Tibial nerve (tissue), 4 donors: ENCODE measurements around the gene PLCG2. TPM values are rescaled to one million over a fixed set of nuclear protein-coding genes. Genes with fewer than 3 reads are reported as not detected.
"Not testable (repeated sequence)": the region's sequence is repeated elsewhere in the genome, so short reads cannot be mapped to it uniquely, and the experiment has no call there.

Experiments used
- DNase-seq, 2 donors: peaks; one replicate each; pipeline ENCODE4 v3.0.0-alpha.2; 2019; ENCODE audit warnings: low spot score in 2 of 2
- H3K27ac ChIP-seq, 4 donors: fragments of 200-600 bp; sonication (generic) in 3 of 4; one replicate each; pipeline ENCODE4 v1.5.1; 2017 to 2019; ENCODE audit warnings: mild to moderate bottlenecking in 1 of 4
- H3K27me3 ChIP-seq, 2 donors: fragments of 200-600 bp; sonication (generic) in 1 of 2; one replicate each; pipeline versions ENCODE4 v1.5.1 to v1.6.0; 2017 to 2019
- H3K36me3 ChIP-seq, 3 donors: fragments of 200-600 bp; sonication (generic); one replicate each; pipeline ENCODE4 v1.5.1; 2018 to 2019
- H3K4me1 ChIP-seq, 4 donors: fragments of 200-600 bp; sonication (generic) in 3 of 4; one replicate each; pipeline ENCODE4 v1.5.1; 2017 to 2019
- H3K4me3 ChIP-seq, 4 donors: fragments of 200-600 bp; sonication (generic) in 3 of 4; one replicate each; pipeline ENCODE4 v1.5.1; 2017 to 2019; ENCODE audit warnings: mild to moderate bottlenecking in 1 of 4, moderate library complexity in 1 of 4
- H3K9me3 ChIP-seq, 4 donors: fragments of 200-600 bp; sonication (generic) in 3 of 4; one replicate each; pipeline ENCODE4 v1.5.1; 2017 to 2019
- EP300 ChIP-seq, 2 donors: sonication (generic); formaldehyde crosslinking; IDR thresholded peaks; one replicate each; pipeline ENCODE4 v1.6.1; 2017; ENCODE audit warnings: antibody characterized with exemption in 2 of 2, mild to moderate bottlenecking in 1 of 2
- POLR2A ChIP-seq, 2 donors: fragments of 450-650 bp; IDR thresholded peaks; one replicate each; pipeline ENCODE4 v1.6.1; 2017; ENCODE audit warnings: antibody characterized with exemption in 2 of 2, mild to moderate bottlenecking in 2 of 2, moderate library complexity in 2 of 2
- whole genome bisulfite sequencing, 2 donors: methylation state at CpG; one replicate each; pipeline ENCODE4 v1.1.5; 2018; 5-methylcytosine and 5-hydroxymethylcytosine counted together
- total RNA-seq, 4 donors: library from RNA; depleted of rRNA; stranded (reverse); fragments of >200 nt; gene quantifications; one replicate each; pipeline ENCODE4 v1.1.0, GENCODE V29; 2016
- TF ChIP-seq, protein P1 (sequence below), 5 experiments: fragments of 200-600 bp in 3 of 5; fragments of 450-650 bp in 2 of 5; sonication (generic) in 3 of 5; IDR thresholded peaks; one replicate each; pipeline ENCODE4 v1.5.1; 2016 to 2019; ENCODE audit warnings: antibody characterized with exemption in 5 of 5, mild to moderate bottlenecking in 3 of 5, moderate library complexity in 2 of 5

Gene PLCG2
- total RNA-seq, 4 donors from 2014 or later = 13.0 to 28.5 (median 18.9) TPM

DNA sequence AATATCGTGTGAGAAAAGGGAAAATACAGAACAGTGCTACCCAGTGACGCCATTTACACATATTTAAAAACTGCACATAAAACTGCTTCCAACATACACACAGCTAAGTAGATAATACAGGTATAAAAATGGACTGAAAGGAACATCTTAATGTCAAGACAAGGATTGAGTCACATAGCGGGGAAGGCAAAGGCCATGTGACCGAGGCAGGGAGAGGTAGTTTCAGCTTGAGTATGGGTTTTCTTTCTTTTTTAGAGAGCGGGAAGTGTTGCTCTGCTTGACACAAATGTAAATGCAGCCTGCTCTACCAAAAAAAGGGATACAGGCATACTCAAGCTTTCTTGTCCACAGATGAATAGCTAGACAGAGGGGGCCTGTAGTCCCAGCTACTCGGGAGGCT, 185.7 kb downstream of the PLCG2 start:
- no peak for TF ChIP-seq EP300 (IDR thresholded peaks at IDR 0.05)
- TF ChIP-seq, protein P1, sequence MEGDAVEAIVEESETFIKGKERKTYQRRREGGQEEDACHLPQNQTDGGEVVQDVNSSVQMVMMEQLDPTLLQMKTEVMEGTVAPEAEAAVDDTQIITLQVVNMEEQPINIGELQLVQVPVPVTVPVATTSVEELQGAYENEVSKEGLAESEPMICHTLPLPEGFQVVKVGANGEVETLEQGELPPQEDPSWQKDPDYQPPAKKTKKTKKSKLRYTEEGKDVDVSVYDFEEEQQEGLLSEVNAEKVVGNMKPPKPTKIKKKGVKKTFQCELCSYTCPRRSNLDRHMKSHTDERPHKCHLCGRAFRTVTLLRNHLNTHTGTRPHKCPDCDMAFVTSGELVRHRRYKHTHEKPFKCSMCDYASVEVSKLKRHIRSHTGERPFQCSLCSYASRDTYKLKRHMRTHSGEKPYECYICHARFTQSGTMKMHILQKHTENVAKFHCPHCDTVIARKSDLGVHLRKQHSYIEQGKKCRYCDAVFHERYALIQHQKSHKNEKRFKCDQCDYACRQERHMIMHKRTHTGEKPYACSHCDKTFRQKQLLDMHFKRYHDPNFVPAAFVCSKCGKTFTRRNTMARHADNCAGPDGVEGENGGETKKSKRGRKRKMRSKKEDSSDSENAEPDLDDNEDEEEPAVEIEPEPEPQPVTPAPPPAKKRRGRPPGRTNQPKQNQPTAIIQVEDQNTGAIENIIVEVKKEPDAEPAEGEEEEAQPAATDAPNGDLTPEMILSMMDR (IDR thresholded peaks at IDR 0.05) = no peak
- no peak for TF ChIP-seq POLR2A (IDR thresholded peaks at IDR 0.05)
- no peak for DNase-seq
- H3K4me3 ChIP-seq = no peak overlapping the region
- whole genome bisulfite sequencing, 2 donors = 89 to 90% methylated on average over 6 of the region's 6 CpGs
- no peaks in the 10 kb centered on the region for H3K36me3 ChIP-seq
- H3K9me3 ChIP-seq = peaks cover 0 to 4% (median 0%) of the 10 kb centered on the region in 4 donors
- H3K4me1 ChIP-seq = no peaks in the 10 kb centered on the region
- no peaks in the 10 kb centered on the region for H3K27me3 ChIP-seq
- no peak overlapping the region for H3K27ac ChIP-seq

DNA sequence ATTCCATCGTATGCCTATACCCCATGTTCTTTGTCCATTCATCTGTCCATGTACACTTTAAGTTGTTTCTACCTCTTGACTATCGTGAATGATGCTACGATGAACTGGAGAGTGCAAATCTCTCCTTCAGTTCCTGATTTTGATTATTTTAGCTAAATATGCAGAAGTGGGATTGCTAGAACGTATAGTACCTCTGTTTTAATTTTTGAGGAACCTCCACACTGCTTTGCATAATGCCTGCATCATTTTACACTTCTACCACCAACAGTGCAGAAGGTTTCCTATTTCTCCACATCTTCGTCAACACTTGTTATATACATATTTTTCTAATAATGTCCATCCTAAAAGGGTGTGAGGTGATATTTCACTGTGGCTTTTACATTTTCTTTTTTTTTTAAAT, 188.3 kb downstream of the PLCG2 start:
- Histone ChIP-seq H3K4me1 (no peaks in the 10 kb centered on the region), H3K9me3 (peaks cover 0 to 28% (median 2%) of the 10 kb centered on the region in 4 donors), H3K27me3 (no peaks in the 10 kb centered on the region), H3K27ac (no peak overlapping the region), H3K4me3 (no peak overlapping the region), H3K36me3 (no peaks in the 10 kb centered on the region)
- 83 to 88% methylated on average over 5 of the region's 5 CpGs for WGBS, 2 donors
- no peak for DNase-seq
- TF ChIP-seq POLR2A (IDR thresholded peaks at IDR 0.05) (no peak), EP300 (IDR thresholded peaks at IDR 0.05) (no peak)
- TF ChIP-seq, protein P1 (IDR thresholded peaks at IDR 0.05) = no peak

DNA sequence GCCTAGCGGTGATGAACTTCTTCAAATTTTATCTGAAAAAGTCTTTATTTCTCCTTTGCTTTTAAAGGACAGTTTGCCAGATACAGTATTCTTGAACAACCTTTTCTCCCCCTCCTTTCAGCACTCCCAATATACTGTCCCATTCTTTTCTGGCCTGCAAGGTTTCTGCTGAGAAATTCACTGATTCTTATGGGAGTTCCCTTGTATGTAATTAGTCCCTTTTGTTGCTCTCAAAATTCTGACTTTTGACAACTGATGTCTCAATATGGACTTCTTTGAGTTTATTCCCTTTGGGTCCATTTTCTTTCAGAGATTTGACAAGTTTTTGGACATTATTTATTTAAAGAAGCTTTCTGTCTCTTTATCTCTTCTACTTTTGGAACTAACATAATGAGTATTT, 192.8 kb downstream of the PLCG2 start:
- H3K36me3 ChIP-seq = no peaks in the 10 kb centered on the region
- no peak for DNase-seq
- H3K9me3 ChIP-seq = peaks cover 0 to 71% (median 4%) of the 10 kb centered on the region in 4 donors
- H3K27ac ChIP-seq = no peak overlapping the region
- TF ChIP-seq POLR2A (IDR thresholded peaks at IDR 0.05) (no peak), EP300 (IDR thresholded peaks at IDR 0.05) (no peak)
- TF ChIP-seq, protein P1 (IDR thresholded peaks at IDR 0.05) = no peak
- no peaks in the 10 kb centered on the region for H3K27me3 ChIP-seq
- WGBS, 2 donors = 95 to 100% methylated on average over 1 of the region's 1 CpG
- no peaks in the 10 kb centered on the region for H3K4me1 ChIP-seq
- no peak overlapping the region for H3K4me3 ChIP-seq

DNA sequence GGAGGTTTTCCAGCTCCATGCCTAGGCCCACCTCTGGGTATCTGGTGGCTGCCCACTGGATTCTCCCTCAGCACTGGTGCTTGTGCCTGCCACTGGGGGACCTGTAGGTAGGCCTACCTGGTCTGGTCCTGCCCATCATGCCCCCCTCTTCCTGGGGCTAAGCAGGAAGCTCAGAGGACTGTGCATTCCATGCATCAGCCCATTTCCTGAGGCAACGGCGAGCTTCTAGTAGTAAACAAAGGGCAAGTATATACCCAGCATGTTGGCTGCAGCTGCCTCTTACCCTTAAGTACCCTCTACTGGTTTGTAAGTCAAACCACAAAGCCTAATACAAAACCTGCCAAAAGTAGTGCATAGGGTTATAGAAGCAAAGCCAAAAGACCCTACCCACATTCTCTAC, 194.6 kb downstream of the PLCG2 start:
- Histone ChIP-seq H3K4me3 (no peak overlapping the region), H3K27me3 (no peaks in the 10 kb centered on the region), H3K9me3 (peaks cover 0 to 79% (median 4%) of the 10 kb centered on the region in 4 donors), H3K36me3 (no peaks in the 10 kb centered on the region), H3K4me1 (no peaks in the 10 kb centered on the region), H3K27ac (no peak overlapping the region)
- WGBS, 2 donors = 48 to 80% methylated on average over 2 of the region's 2 CpGs
- DNase-seq = no peak
- TF ChIP-seq, protein P1 (IDR thresholded peaks at IDR 0.05) = no peak
- TF ChIP-seq POLR2A (IDR thresholded peaks at IDR 0.05) (no peak), EP300 (IDR thresholded peaks at IDR 0.05) (no peak)

DNA sequence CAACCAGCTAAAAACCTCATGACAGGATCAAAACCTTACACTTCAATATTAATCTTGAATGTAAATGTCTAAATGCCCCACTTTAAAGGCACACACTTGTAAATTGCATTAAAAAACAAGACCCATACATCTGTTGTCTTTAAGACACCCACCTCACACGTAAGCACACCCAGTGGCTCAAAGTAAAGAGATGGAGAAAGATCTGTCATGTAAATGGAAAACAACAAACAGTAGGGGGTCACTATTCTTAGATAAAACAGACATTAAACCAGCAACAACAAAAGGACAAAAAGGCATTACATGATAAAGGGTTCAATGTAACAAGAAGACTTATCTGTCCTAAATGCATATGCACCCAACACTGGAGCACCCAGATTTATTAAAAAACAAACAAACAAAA, 196.5 kb downstream of the PLCG2 start:
- Histone ChIP-seq H3K27me3 (no peaks in the 10 kb centered on the region), H3K27ac (no peak overlapping the region), H3K9me3 (peaks cover 0 to 72% (median 4%) of the 10 kb centered on the region in 4 donors), H3K4me3 (no peak overlapping the region), H3K36me3 (no peaks in the 10 kb centered on the region), H3K4me1 (no peaks in the 10 kb centered on the region)
- 51 to 71% methylated on average over 1 of the region's 1 CpG for WGBS, 2 donors
- TF ChIP-seq POLR2A (IDR thresholded peaks at IDR 0.05) (no peak), EP300 (IDR thresholded peaks at IDR 0.05) (no peak)
- TF ChIP-seq, protein P1 (IDR thresholded peaks at IDR 0.05) = no peak
- DNase-seq = no peak

DNA sequence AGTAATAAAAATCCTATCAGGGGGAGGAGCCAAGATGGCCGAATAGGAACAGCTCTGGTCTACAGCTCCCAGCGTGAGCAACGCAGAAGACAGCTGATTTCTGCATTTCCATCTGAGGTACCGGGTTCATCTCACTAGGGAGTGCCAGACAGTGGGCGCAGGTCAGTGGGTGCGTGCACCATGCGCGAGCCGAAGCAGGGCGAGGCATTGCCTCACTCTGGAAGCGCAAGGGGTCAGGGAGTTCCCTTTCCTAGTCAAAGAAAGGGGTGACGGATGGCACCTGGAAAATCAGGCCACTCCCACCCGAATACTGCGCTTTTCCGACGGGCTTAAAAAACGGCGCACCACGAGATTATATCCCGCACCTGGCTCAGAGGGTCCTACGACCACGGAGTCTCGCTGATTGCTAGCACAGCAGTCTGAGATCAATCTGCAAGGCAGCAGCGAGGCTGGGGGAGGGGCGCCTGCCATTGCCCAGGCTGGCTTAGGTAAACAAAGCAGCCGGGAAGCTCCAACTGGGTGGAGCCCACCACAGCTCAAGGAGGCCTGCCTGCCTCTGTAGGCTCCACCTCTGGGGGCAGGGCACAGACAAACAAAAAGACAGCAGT, 198.3 kb downstream of the PLCG2 start:
- WGBS, 2 donors = 88 to 94% methylated on average over 20 to 26 of the region's 26 CpGs
- DNase-seq, H3K4me3 ChIP-seq, H3K4me1 ChIP-seq, H3K36me3 ChIP-seq, H3K27me3 ChIP-seq, H3K27ac ChIP-seq: not testable (repeated sequence)
- H3K9me3 ChIP-seq = peaks cover 0 to 54% (median 1%) of the 10 kb centered on the region in 4 donors
